Cardiac fibroblast (primary cell): ENCODE results near the gene PPP1R9A.

ENCODE experiments used
- DNase-seq, 2 donors: peaks; one replicate each; pipeline versions ENCODE4 v3.0.0 to v3.0.0-alpha.2; 2010; ENCODE audit warnings: low read depth in 2 of 2
- H3K4me3 ChIP-seq, 2 donors: replicated peaks in 1 of 2; 1 replicate in 1 of 2; 2 replicates in 1 of 2; pipeline ENCODE4 v1.5.1; 2011; ENCODE audit warnings: low read depth in 2 of 2, low read length in 2 of 2, mild to moderate bottlenecking in 2 of 2, moderate library complexity in 1 of 2
- TF ChIP-seq, protein P1 (sequence below): IDR thresholded peaks from one replicate; pipeline ENCODE4 v1.5.1; 2011; ENCODE audit warnings: low read depth, mild to moderate bottlenecking, low read length, inconsistent platforms

The PPP1R9A gene

DNA sequence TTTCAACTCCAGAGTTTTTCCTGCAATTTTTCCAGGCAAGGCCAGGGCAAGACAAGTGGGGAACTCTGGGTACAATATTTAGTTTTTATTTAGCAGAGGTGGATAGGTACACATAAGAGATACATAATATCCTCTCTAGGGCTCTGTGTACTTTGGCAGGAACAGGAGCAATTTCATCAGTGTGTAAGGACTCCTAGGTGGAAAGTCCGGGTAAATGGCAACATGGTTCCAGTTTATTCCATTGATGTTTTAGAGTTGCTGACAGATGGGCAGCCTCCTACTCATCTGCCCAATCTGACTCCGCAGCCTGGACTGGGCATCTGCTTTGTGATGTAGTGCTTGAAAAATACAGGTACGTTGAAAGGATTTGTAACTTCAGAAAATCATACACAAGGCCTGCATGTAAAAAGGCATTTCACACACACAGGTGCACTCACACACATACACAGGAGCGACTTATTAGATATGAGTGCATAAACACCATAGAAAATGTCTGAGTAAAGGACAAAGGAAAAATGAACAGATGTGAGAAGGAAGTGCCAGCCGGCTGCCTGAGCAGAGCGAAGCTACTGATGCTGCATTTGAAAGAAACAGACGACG, 411.2 kb downstream of the PPP1R9A start:
- no peak for DNase-seq
- no peak overlapping the region for H3K4me3 ChIP-seq
- TF ChIP-seq, protein P1, sequence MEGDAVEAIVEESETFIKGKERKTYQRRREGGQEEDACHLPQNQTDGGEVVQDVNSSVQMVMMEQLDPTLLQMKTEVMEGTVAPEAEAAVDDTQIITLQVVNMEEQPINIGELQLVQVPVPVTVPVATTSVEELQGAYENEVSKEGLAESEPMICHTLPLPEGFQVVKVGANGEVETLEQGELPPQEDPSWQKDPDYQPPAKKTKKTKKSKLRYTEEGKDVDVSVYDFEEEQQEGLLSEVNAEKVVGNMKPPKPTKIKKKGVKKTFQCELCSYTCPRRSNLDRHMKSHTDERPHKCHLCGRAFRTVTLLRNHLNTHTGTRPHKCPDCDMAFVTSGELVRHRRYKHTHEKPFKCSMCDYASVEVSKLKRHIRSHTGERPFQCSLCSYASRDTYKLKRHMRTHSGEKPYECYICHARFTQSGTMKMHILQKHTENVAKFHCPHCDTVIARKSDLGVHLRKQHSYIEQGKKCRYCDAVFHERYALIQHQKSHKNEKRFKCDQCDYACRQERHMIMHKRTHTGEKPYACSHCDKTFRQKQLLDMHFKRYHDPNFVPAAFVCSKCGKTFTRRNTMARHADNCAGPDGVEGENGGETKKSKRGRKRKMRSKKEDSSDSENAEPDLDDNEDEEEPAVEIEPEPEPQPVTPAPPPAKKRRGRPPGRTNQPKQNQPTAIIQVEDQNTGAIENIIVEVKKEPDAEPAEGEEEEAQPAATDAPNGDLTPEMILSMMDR: no peak

DNA sequence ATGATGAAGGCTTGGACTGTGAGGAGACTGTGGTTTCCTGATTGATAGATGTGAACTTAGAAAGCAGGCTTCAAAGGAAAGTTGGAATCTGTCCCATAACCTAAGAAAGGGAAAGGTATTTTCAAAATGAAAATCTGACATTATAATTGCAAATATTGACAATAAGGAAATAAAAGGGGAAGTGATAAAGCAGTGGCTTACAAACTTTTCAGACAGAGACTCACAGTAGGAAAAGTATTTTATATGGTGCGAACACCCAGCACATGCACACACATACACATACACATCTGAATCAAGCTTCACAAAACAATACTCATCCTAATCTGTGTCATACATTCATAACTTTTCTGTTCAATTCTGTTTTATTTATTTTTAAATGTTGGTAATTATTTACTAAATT, 412.2 kb downstream of the PPP1R9A start:
- H3K4me3 ChIP-seq: no peak overlapping the region
- no peak for DNase-seq
- TF ChIP-seq, protein P1: no peak

DNA sequence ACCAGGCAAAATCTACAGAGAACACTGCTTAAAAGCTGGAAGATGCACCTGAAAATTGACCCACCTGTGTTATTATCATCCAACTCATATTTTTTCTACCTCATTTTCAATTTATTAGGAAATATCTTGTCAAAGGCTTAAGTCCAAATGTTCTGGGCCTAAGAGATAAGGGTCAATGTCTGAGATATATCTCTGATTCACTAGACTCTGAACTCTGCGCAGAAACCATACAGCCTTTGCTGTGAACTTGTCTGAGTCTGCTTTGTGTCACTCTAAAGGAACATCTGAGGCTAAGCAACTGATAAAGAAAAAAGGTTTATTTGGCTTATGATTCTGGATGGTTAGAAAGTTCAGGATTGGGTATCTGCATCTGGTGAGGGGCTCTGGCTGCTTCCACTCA, 413.3 kb downstream of the PPP1R9A start:
- DNase-seq: no peak
- no peak overlapping the region for H3K4me3 ChIP-seq
- TF ChIP-seq, protein P1: no peak

DNA sequence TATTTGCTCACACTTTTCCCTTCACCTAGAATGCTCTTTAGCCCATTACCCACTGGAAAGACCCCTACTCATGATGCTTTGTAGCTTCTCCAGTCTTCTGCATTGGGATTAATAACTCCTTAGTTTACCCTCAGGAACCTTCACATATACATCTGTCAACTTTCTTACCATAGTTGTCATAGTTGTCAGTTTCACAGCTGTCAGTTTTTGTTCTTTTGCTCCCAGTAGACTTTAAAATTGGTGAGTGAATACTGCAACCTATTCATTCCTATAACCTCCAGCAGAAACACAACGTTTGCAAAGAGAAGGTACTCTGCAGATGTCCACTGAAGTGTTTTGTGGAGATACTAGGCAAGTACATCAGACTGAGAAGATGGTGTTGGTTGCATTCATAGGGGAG, 414.3 kb downstream of the PPP1R9A start:
- TF ChIP-seq, protein P1: no peak
- H3K4me3 ChIP-seq: no peak overlapping the region
- no peak for DNase-seq

DNA sequence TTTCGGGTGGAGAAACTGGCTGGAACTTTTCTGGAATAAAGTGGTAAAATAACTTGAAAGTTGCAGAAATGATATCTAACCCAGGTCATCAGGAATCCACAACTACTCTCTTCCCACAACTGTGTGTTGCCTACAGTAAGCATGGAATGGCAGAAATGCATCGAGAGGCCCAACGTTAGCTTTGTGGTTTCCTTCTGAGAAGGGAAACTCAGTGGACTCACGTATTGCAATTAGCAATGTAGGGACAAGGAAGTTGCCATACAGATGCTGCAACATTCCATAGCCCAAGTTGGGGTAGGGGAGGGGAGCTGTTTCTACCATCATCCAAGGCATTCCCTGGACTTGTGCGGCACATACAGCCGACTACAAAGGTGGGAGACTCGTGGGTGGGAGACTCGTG, 415.0 kb downstream of the PPP1R9A start:
- no peak for DNase-seq

DNA sequence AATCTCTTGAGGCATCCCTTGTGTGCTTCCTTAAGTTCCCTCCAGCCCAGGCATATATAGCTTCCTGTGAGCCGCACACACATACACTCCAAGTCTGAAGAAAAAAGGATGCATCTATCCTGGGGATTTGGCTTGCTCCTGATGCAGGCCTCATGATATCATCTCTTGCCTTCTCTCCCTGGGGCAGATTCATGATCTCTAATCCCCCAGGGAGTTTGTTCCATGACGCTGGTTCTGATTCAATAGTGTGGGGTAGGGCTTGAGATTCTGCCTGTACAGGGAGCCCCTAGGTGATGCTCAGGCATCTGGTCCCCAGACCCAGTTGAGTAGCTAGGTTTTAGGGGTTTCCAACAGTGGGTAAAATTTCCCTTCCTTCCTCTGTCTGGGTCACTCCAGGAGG, 415.5 kb downstream of the PPP1R9A start:
- TF ChIP-seq, protein P1: no peak
- H3K4me3 ChIP-seq: no peak overlapping the region
- DNase-seq: peak in 1 of 2 donors; percentile 38

More for the DNA sequence above, 415.0 kb downstream of the PPP1R9A start:
- no peak overlapping the region for H3K4me3 ChIP-seq
- TF ChIP-seq, protein P1: no peak
